Subcutaneous adipose tissue (tissue), 4 donors: Measurements from ENCODE around the gene SSBP4. TPM values are rescaled to one million over a fixed set of nuclear protein-coding genes. Genes with fewer than 3 reads are reported as not detected.

ENCODE experiments used
- CTCF ChIP-seq: fragments of 450-650 bp; IDR thresholded peaks from one replicate; pipeline ENCODE4 v1.5.1; 2016; ENCODE audit warnings: low read depth, mild to moderate bottlenecking, control low read depth, antibody characterized with exemption, moderate library complexity
- small RNA-seq: library from RNA; depleted of rRNA; stranded (forward); fragments of <200 nt; gene quantifications from one replicate; pipeline ENCODE3, GENCODE V24; 2016
- total RNA-seq, 4 donors: library from RNA; depleted of rRNA; stranded (reverse); fragments of >200 nt; gene quantifications; one replicate each; pipeline ENCODE4 v1.1.0, GENCODE V29; 2016

The SSBP4 gene
- total RNA-seq, 4 donors from 2014 or later, result 19.8 to 32.0 (median 23.1) TPM

- TF ChIP-seq CTCF, result no peak
Observed at GRCh38 chr19:18478545-18479311, 59.5 kb downstream of the SSBP4 start.

GRCh38 chr19:18480006-18480691 lies 61.0 kb downstream of the SSBP4 start:
- TF ChIP-seq CTCF, result no peak

- no peak for TF ChIP-seq CTCF
Observed at GRCh38 chr19:18481505-18482222, 62.5 kb downstream of the SSBP4 start.

GRCh38 chr19:18483119-18483890 lies 64.1 kb downstream of the SSBP4 start:
- no peak for TF ChIP-seq CTCF

Small RNA genes lying within 50 kb of the gene (small RNA-seq; reads per million reads assigned to genes)
- gene MIR3189, result not detected

Other genes starting within 250 kb of the SSBP4 start
- gene IFI30, start 245.6 kb upstream of the SSBP4 start, total RNA-seq, result 100 to 1,000 TPM in 2 of 4 donors, 10 to 100 TPM in 2; 47.8 to 934 (median 110) TPM
- gene MPV17L2, start 226.2 kb upstream of the SSBP4 start, total RNA-seq, result 10 to 100 TPM; 11.3 to 15.8 (median 13.8) TPM
- under 1 TPM in 1 of 4 donors, not detected in 3; 0.51 TPM for gene RAB3A, start 215.4 kb upstream of the SSBP4 start, total RNA-seq
- not detected for gene PDE4C, start 193.0 kb upstream of the SSBP4 start, total RNA-seq
- gene IQCN, start 144.9 kb upstream of the SSBP4 start, total RNA-seq, result 1 to 10 TPM; 1.3 to 7.9 (median 3.0) TPM
- 100 to 1,000 TPM; 101 to 314 (median 150) TPM for gene JUND, start 137.8 kb upstream of the SSBP4 start, total RNA-seq
- gene LSM4, start 96.3 kb upstream of the SSBP4 start, total RNA-seq, result 10 to 100 TPM; 70.3 to 87.7 (median 81.4) TPM
- gene PGPEP1, start 78.8 kb upstream of the SSBP4 start, total RNA-seq, result 10 to 100 TPM; 17.4 to 33.9 (median 22.6) TPM
- gene GDF15, start 33.2 kb upstream of the SSBP4 start, total RNA-seq, result 10 to 100 TPM in 2 of 4 donors, 1 to 10 TPM in 2; 1.7 to 20.6 (median 8.4) TPM
- gene LRRC25, start 21.8 kb upstream of the SSBP4 start, total RNA-seq, result 10 to 100 TPM in 3 of 4 donors, 1 to 10 TPM in 1; 8.3 to 32.0 (median 18.7) TPM
- gene ISYNA1, start 18.7 kb downstream of the SSBP4 start, total RNA-seq, result 10 to 100 TPM in 3 of 4 donors, 1 to 10 TPM in 1; 9.9 to 50.5 (median 11.4) TPM
- 10 to 100 TPM; 14.3 to 16.1 (median 15.3) TPM for gene ELL, start 102.7 kb downstream of the SSBP4 start, total RNA-seq
- 100 to 1,000 TPM; 105 to 369 (median 280) TPM for gene FKBP8, start 124.2 kb downstream of the SSBP4 start, total RNA-seq
- gene KXD1, start 138.5 kb downstream of the SSBP4 start, total RNA-seq, result 100 to 1,000 TPM in 3 of 4 donors, 10 to 100 TPM in 1; 97.2 to 145 (median 120) TPM
- 100 to 1,000 TPM; 498 to 791 (median 619) TPM for gene UBA52, start 152.5 kb downstream of the SSBP4 start, total RNA-seq
- gene REX1BD, start 169.4 kb downstream of the SSBP4 start, total RNA-seq, result 100 to 1,000 TPM in 2 of 4 donors, 10 to 100 TPM in 2; 49.1 to 128 (median 99.7) TPM
- 100 to 1,000 TPM in 2 of 4 donors, 10 to 100 TPM in 2; 28.5 to 117 (median 84.3) TPM for gene CRLF1, start 187.4 kb downstream of the SSBP4 start, total RNA-seq
- gene TMEM59L, start 193.5 kb downstream of the SSBP4 start, total RNA-seq, result 1 to 10 TPM in 1 of 4 donors, under 1 TPM in 2, not detected in 1; 0.34 to 2.1 (median 0.88) TPM
- 10 to 100 TPM in 2 of 4 donors, 1 to 10 TPM in 2; 6.7 to 29.0 (median 12.1) TPM for gene KLHL26, start 217.6 kb downstream of the SSBP4 start, total RNA-seq